Fibroblast of skin of back (primary cell): ENCODE data around the gene CCNG2.

Source experiments
- DNase-seq: peaks from one replicate; pipeline ENCODE4 v3.0.0-alpha.2; 2013

The CCNG2 gene

GRCh38 chr4:77147079-77147782 lies 9.8 kb upstream of the CCNG2 start:
- no peak for DNase-seq

- no peak for DNase-seq
Measured at GRCh38 chr4:77148078-77148477, 8.9 kb upstream of the CCNG2 start.

GRCh38 chr4:77149789-77150188 lies 7.2 kb upstream of the CCNG2 start:
- DNase-seq = no peak

- no peak for DNase-seq
Measured at GRCh38 chr4:77151241-77151640, 5.8 kb upstream of the CCNG2 start.

- no peak for DNase-seq
Measured at GRCh38 chr4:77152421-77152820, 4.6 kb upstream of the CCNG2 start.

- no peak for DNase-seq
Measured at GRCh38 chr4:77153006-77153405, 4.0 kb upstream of the CCNG2 start.

GRCh38 chr4:77154065-77154464 lies 2.9 kb upstream of the CCNG2 start:
- no peak for DNase-seq

- no peak for DNase-seq
Measured at GRCh38 chr4:77154761-77155499, 2.1 kb upstream of the CCNG2 start.

- DNase-seq = no peak
Measured at GRCh38 chr4:77155631-77156452, 1.2 kb upstream of the CCNG2 start.

GRCh38 chr4:77156533-77156911 lies 485 bp upstream of the CCNG2 start:
- DNase-seq = peak; percentile 100

- peak; percentile 87 for DNase-seq
Measured at GRCh38 chr4:77157859-77158486, 966 bp downstream of the CCNG2 start.

- DNase-seq = peak; percentile 41
Measured at GRCh38 chr4:77158487-77158861, 1.5 kb downstream of the CCNG2 start.

- DNase-seq = no peak
Measured at GRCh38 chr4:77159806-77160205, 2.8 kb downstream of the CCNG2 start.

GRCh38 chr4:77163641-77164040 lies 6.6 kb downstream of the CCNG2 start:
- DNase-seq = no peak

- no peak for DNase-seq
Measured at GRCh38 chr4:77167173-77167572, 10.2 kb downstream of the CCNG2 start.

GRCh38 chr4:77167866-77168265 lies 10.9 kb downstream of the CCNG2 start:
- DNase-seq = no peak

- no peak for DNase-seq
Measured at GRCh38 chr4:77169481-77169880, 12.5 kb downstream of the CCNG2 start.

GRCh38 chr4:77170926-77171325 lies 13.9 kb downstream of the CCNG2 start:
- DNase-seq = no peak

GRCh38 chr4:77172336-77172735 lies 15.3 kb downstream of the CCNG2 start:
- DNase-seq = peak; percentile 96

GRCh38 chr4:77174426-77174825 lies 17.4 kb downstream of the CCNG2 start:
- DNase-seq = peak; percentile 30

GRCh38 chr4:77175201-77175611 lies 18.2 kb downstream of the CCNG2 start:
- DNase-seq = no peak

- no peak for DNase-seq
Measured at GRCh38 chr4:77176640-77177039, 19.6 kb downstream of the CCNG2 start.

- no peak for DNase-seq
Measured at GRCh38 chr4:77177199-77177598, 20.2 kb downstream of the CCNG2 start.
